Liver (tissue), 9 donors: ENCODE data around the gene ANXA3. TPM values are rescaled to one million over a fixed set of nuclear protein-coding genes. Genes with fewer than 3 reads are reported as not detected.

Source experiments
- DNase-seq: peaks from one replicate; pipeline ENCODE4 v3.0.0-alpha.2; 2017; ENCODE audit warnings: low spot score
- H3K27ac ChIP-seq, 2 donors: one replicate each; pipeline ENCODE4 v1.7.0; 2013; ENCODE audit warnings: inconsistent platforms in 2 of 2, low read length in 2 of 2, control low read depth in 1 of 2, low read depth in 1 of 2, mild to moderate bottlenecking in 1 of 2
- H3K27me3 ChIP-seq, 4 donors: one replicate each; pipeline versions ENCODE4 v1.6.1 to v1.7.0; 2013; ENCODE audit warnings: low read length in 3 of 4, inconsistent platforms in 1 of 4, mild to moderate bottlenecking in 1 of 4, moderate library complexity in 1 of 4; ENCODE audit not compliant: control insufficient read depth in 4 of 4, insufficient read depth in 4 of 4
- H3K36me3 ChIP-seq, 4 donors: one replicate each; pipeline versions ENCODE4 v1.6.1 to v1.7.0; 2013; ENCODE audit warnings: low read length in 3 of 4, mild to moderate bottlenecking in 3 of 4, low read depth in 1 of 4, moderate library complexity in 1 of 4; ENCODE audit not compliant: control insufficient read depth in 4 of 4, insufficient read depth in 3 of 4
- H3K4me1 ChIP-seq, 4 donors: one replicate each; pipeline versions ENCODE4 v1.6.1 to v1.7.0; 2013; ENCODE audit warnings: low read length in 3 of 4, mild to moderate bottlenecking in 3 of 4, moderate library complexity in 1 of 4; ENCODE audit not compliant: control insufficient read depth in 4 of 4, insufficient read depth in 4 of 4
- H3K4me3 ChIP-seq, 3 donors: one replicate each; pipeline versions ENCODE4 v1.6.1 to v1.7.0; 2013; ENCODE audit warnings: low read length in 3 of 3, control low read depth in 1 of 3, low read depth in 1 of 3, mild to moderate bottlenecking in 1 of 3
- H3K9ac ChIP-seq, 2 donors: one replicate each; pipeline ENCODE4 v1.7.0; 2013; ENCODE audit warnings: low read length in 2 of 2, mild to moderate bottlenecking in 2 of 2, moderate library complexity in 2 of 2, control low read depth in 1 of 2, low read depth in 1 of 2
- H3K9me3 ChIP-seq, 4 donors: one replicate each; pipeline versions ENCODE4 v1.6.1 to v1.7.0; 2013; ENCODE audit warnings: low read length in 3 of 4; ENCODE audit not compliant: control insufficient read depth in 4 of 4
- EGR1 ChIP-seq, 2 donors: IDR thresholded peaks; 2 replicates each; pipeline ENCODE4 v1.6.1; 2016 to 2018; ENCODE audit warnings: antibody characterized with exemption in 2 of 2, low read depth in 2 of 2
- FOXA1 ChIP-seq: IDR thresholded peaks from 2 replicates; pipeline ENCODE4 v1.6.1; 2016; ENCODE audit warnings: antibody characterized with exemption
- FOXA2 ChIP-seq: IDR thresholded peaks from 2 replicates; pipeline ENCODE4 v1.6.1; 2016; ENCODE audit warnings: antibody characterized with exemption
- GABPA ChIP-seq, 2 donors: IDR thresholded peaks in 1 of 2; conservative IDR thresholded peaks in 1 of 2; 2 replicates each; pipeline ENCODE4 v1.6.1; 2016; ENCODE audit warnings: antibody characterized with exemption in 2 of 2, mild to moderate bottlenecking in 1 of 2, moderate library complexity in 1 of 2
- HNF4A ChIP-seq, 2 donors: conservative IDR thresholded peaks; 2 replicates each; pipeline ENCODE4 v1.6.1; 2016; ENCODE audit warnings: antibody characterized with exemption in 2 of 2, mild to moderate bottlenecking in 2 of 2
- HNF4G ChIP-seq: IDR thresholded peaks from 2 replicates; pipeline ENCODE4 v1.6.1; 2016; ENCODE audit warnings: antibody characterized with exemption
- NR2F2 ChIP-seq: IDR thresholded peaks from 2 replicates; pipeline ENCODE4 v1.6.1; 2016; ENCODE audit warnings: antibody characterized with exemption
- RAD21 ChIP-seq, 2 donors: IDR thresholded peaks; 2 replicates each; pipeline ENCODE4 v1.6.1; 2016; ENCODE audit warnings: antibody characterized with exemption in 2 of 2, mild to moderate bottlenecking in 2 of 2
- RXRA ChIP-seq, 2 donors: IDR thresholded peaks; 2 replicates each; pipeline ENCODE4 v1.6.1; 2017 to 2018; ENCODE audit warnings: antibody characterized with exemption in 2 of 2, mild to moderate bottlenecking in 1 of 2
- SP1 ChIP-seq: IDR thresholded peaks from 2 replicates; pipeline ENCODE4 v1.6.1; 2018; ENCODE audit warnings: antibody characterized with exemption, mild to moderate bottlenecking
- TAF1 ChIP-seq: conservative IDR thresholded peaks from 2 replicates; pipeline ENCODE4 v1.6.1; 2016; ENCODE audit warnings: antibody characterized with exemption, mild to moderate bottlenecking
- YY1 ChIP-seq: IDR thresholded peaks from 2 replicates; pipeline ENCODE4 v1.6.1; 2016; ENCODE audit warnings: antibody characterized with exemption, mild to moderate bottlenecking
- WGBS: extraction: QIAGEN DNeasy Blood & Tissue Kit; methylation state at CpG from one replicate; pipeline ENCODE4 v1.1.7; 2013; 5-methylcytosine and 5-hydroxymethylcytosine counted together
- polyA plus RNA-seq, 2 donors: library from polyadenylated mRNA; stranded (reverse) in 1 of 2; unstranded in 1 of 2; fragments of 200-250 nt in 1 of 2; fragments of >200 nt in 1 of 2; fragmentation: Nextera tagmentation in 1 of 2; extraction: Ambion mirVana in 1 of 2; gene quantifications; one replicate each; pipeline versions ENCODE4 v1.2.1 to v1.2.3, GENCODE V29; 2013 to 2015
- total RNA-seq, 2 donors: library from RNA; depleted of rRNA; stranded (reverse); fragments of >200 nt; gene quantifications; one replicate each; pipeline ENCODE4 v1.2.3, GENCODE V29; 2014
- TF ChIP-seq, protein P1 (sequence below): fragments of 150-350 bp; IDR thresholded peaks from 2 replicates; pipeline ENCODE4 v1.5.1; 2017; ENCODE audit warnings: improper control_type of control experiment, low read depth, low read length; ENCODE audit not compliant: missing input control
- TF ChIP-seq, protein P2 (sequence below): IDR thresholded peaks from 2 replicates; pipeline ENCODE4 v1.6.1; 2016; ENCODE audit warnings: antibody characterized with exemption
- TF ChIP-seq, protein P3 (sequence below): IDR thresholded peaks from 2 replicates; pipeline ENCODE4 v1.6.1; 2016; ENCODE audit warnings: antibody characterized with exemption
- TF ChIP-seq, protein P4 (sequence below): IDR thresholded peaks from 2 replicates; pipeline ENCODE4 v1.6.1; 2016; ENCODE audit warnings: antibody characterized with exemption, mild to moderate bottlenecking
- TF ChIP-seq, protein P5 (sequence below): IDR thresholded peaks from 2 replicates; pipeline ENCODE4 v1.6.1; 2016; ENCODE audit warnings: antibody characterized with exemption
- donor health status: healthy.
- donor health status: healthy.
- donor health status: healthy.
- donor health status: healthy.
- donor health status: healthy.

The ANXA3 gene
- total and polyA plus RNA-seq, 4 donors: 1.7 to 16.4 (median 3.4) TPM

DNA sequence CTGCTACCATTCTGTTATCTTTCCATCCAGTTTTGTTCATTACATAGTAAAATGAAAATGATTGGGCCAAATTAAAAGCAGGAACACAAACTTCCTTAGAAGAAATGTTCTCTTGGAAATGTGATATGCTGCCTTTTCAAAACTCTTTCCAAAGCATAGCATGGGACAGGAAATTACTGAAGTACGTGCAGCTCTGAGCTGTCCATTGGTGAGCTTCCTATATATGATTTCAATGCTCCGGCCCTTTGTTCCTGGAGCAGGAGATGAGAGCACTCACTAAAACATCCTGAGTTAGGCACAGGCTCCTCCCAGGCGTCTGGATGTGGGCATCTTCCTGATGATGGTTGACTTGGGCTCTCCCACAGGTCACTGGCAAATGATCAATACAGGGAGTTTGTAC is 33.0 kb upstream of the ANXA3 start:
- Histone ChIP-seq H3K4me1 (no peaks in the 10 kb centered on the region), H3K27me3 (no peaks in the 10 kb centered on the region), H3K4me3 (no peak overlapping the region), H3K9ac (no peak overlapping the region), H3K9me3 (no peaks in the 10 kb centered on the region), H3K36me3 (no peaks in the 10 kb centered on the region), H3K27ac (no peak overlapping the region)
- TF ChIP-seq GABPA (IDR thresholded peaks at IDR 0.05 in 1 of 2, conservative IDR thresholded peaks at IDR 0.05 in 1 of 2) (no peak), RAD21 (IDR thresholded peaks at IDR 0.05) (no peak)
- TF ChIP-seq, protein P1, sequence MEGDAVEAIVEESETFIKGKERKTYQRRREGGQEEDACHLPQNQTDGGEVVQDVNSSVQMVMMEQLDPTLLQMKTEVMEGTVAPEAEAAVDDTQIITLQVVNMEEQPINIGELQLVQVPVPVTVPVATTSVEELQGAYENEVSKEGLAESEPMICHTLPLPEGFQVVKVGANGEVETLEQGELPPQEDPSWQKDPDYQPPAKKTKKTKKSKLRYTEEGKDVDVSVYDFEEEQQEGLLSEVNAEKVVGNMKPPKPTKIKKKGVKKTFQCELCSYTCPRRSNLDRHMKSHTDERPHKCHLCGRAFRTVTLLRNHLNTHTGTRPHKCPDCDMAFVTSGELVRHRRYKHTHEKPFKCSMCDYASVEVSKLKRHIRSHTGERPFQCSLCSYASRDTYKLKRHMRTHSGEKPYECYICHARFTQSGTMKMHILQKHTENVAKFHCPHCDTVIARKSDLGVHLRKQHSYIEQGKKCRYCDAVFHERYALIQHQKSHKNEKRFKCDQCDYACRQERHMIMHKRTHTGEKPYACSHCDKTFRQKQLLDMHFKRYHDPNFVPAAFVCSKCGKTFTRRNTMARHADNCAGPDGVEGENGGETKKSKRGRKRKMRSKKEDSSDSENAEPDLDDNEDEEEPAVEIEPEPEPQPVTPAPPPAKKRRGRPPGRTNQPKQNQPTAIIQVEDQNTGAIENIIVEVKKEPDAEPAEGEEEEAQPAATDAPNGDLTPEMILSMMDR: no peak
- no peak for DNase-seq
- whole genome bisulfite sequencing: 65% methylated on average over 3 of the region's 3 CpGs

DNA sequence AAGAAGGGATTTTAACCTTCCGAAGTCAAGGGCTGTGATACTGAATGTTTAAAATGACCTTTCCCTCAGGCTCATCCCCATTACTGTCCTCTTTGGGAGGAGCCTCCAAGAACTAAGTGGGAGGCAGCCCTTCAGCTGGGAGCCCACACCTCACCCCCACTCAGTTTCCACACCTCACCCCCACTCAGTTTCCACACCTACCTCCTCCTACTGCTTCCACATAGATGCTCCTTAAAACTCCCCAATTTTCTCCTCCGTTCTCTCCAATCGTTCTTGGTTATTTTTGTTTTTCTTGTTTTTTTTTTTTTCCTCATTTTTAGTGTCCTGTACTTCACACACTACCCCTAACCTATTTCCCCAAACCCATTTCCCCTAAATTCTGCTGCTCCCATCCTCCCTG is 31.6 kb upstream of the ANXA3 start:
- Histone ChIP-seq H3K4me1 (no peaks in the 10 kb centered on the region), H3K9ac (no peak overlapping the region), H3K36me3 (no peaks in the 10 kb centered on the region), H3K27me3 (no peaks in the 10 kb centered on the region), H3K9me3 (no peaks in the 10 kb centered on the region), H3K27ac (no peak overlapping the region), H3K4me3 (no peak overlapping the region)
- TF ChIP-seq HNF4G (no peak), HNF4A (conservative IDR thresholded peaks at IDR 0.05) (no peak), FOXA2 (no peak), YY1 (no peak), SP1 (no peak), TAF1 (no peak), FOXA1 (no peak), RXRA (IDR thresholded peaks at IDR 0.05) (no peak), NR2F2 (no peak), RAD21 (IDR thresholded peaks at IDR 0.05) (no peak), EGR1 (IDR thresholded peaks at IDR 0.05; ENCODE audit: low read depth in 2 of 2) (no peak), GABPA (IDR thresholded peaks at IDR 0.05 in 1 of 2, conservative IDR thresholded peaks at IDR 0.05 in 1 of 2) (no peak)
- TF ChIP-seq, protein P2, sequence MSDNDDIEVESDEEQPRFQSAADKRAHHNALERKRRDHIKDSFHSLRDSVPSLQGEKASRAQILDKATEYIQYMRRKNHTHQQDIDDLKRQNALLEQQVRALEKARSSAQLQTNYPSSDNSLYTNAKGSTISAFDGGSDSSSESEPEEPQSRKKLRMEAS: no peak
- TF ChIP-seq, protein P1: no peak
- TF ChIP-seq, protein P3, sequence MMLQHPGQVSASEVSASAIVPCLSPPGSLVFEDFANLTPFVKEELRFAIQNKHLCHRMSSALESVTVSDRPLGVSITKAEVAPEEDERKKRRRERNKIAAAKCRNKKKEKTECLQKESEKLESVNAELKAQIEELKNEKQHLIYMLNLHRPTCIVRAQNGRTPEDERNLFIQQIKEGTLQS: no peak
- TF ChIP-seq, protein P4, sequence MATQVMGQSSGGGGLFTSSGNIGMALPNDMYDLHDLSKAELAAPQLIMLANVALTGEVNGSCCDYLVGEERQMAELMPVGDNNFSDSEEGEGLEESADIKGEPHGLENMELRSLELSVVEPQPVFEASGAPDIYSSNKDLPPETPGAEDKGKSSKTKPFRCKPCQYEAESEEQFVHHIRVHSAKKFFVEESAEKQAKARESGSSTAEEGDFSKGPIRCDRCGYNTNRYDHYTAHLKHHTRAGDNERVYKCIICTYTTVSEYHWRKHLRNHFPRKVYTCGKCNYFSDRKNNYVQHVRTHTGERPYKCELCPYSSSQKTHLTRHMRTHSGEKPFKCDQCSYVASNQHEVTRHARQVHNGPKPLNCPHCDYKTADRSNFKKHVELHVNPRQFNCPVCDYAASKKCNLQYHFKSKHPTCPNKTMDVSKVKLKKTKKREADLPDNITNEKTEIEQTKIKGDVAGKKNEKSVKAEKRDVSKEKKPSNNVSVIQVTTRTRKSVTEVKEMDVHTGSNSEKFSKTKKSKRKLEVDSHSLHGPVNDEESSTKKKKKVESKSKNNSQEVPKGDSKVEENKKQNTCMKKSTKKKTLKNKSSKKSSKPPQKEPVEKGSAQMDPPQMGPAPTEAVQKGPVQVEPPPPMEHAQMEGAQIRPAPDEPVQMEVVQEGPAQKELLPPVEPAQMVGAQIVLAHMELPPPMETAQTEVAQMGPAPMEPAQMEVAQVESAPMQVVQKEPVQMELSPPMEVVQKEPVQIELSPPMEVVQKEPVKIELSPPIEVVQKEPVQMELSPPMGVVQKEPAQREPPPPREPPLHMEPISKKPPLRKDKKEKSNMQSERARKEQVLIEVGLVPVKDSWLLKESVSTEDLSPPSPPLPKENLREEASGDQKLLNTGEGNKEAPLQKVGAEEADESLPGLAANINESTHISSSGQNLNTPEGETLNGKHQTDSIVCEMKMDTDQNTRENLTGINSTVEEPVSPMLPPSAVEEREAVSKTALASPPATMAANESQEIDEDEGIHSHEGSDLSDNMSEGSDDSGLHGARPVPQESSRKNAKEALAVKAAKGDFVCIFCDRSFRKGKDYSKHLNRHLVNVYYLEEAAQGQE: no peak
- TF ChIP-seq, protein P5, sequence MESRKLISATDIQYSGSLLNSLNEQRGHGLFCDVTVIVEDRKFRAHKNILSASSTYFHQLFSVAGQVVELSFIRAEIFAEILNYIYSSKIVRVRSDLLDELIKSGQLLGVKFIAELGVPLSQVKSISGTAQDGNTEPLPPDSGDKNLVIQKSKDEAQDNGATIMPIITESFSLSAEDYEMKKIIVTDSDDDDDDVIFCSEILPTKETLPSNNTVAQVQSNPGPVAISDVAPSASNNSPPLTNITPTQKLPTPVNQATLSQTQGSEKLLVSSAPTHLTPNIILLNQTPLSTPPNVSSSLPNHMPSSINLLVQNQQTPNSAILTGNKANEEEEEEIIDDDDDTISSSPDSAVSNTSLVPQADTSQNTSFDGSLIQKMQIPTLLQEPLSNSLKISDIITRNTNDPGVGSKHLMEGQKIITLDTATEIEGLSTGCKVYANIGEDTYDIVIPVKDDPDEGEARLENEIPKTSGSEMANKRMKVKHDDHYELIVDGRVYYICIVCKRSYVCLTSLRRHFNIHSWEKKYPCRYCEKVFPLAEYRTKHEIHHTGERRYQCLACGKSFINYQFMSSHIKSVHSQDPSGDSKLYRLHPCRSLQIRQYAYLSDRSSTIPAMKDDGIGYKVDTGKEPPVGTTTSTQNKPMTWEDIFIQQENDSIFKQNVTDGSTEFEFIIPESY: no peak
- WGBS: 85% methylated on average over 3 of the region's 3 CpGs
- DNase-seq: no peak
